SK-N-SH treated with all-trans-retinoic acid at 6 μM for 48 hours (cell line): Measurements from ENCODE around the gene SCAMP5.

Experiments
- ATAC-seq: fragments of 200-7000 bp; cut with Tn5 transposase; 3 replicates; pipeline ENCODE4 v1.9.1; 2020; ENCODE audit warnings: mild to moderate bottlenecking, moderate library complexity
- ARNTL ChIP-seq: fragments of 450-650 bp; formaldehyde crosslinking; IDR thresholded peaks from 2 replicates; pipeline ENCODE4 v1.5.0; 2020; ENCODE audit warnings: low read depth, mild to moderate bottlenecking, moderate library complexity, borderline replicate concordance
- CREB5 ChIP-seq: fragments of 250-450 bp; sonication (Bioruptor Pico); IDR thresholded peaks from 2 replicates; pipeline ENCODE4 v1.5.1; 2020; ENCODE audit warnings: low read depth, mild to moderate bottlenecking, moderate library complexity
- CSDC2 ChIP-seq: fragments of 250-450 bp; sonication (Bioruptor Pico); IDR thresholded peaks from 2 replicates; pipeline ENCODE4 v1.5.0; 2020; ENCODE audit warnings: mild to moderate bottlenecking, moderate library complexity
- CSRNP3 ChIP-seq: fragments of 250-450 bp; sonication (Bioruptor Pico); IDR thresholded peaks from 2 replicates; pipeline ENCODE4 v1.5.1; 2021; ENCODE audit warnings: mild to moderate bottlenecking, moderate library complexity
- ESRRG ChIP-seq: fragments of 250-450 bp; sonication (Bioruptor Pico); IDR thresholded peaks from 2 replicates; pipeline ENCODE4 v1.6.1; 2021; ENCODE audit warnings: mild to moderate bottlenecking
- GLIS3 ChIP-seq: fragments of 250-450 bp; sonication (Bioruptor Pico); IDR thresholded peaks from 2 replicates; pipeline ENCODE4 v1.5.0; 2020; ENCODE audit warnings: mild to moderate bottlenecking, moderate library complexity
- ISL1 ChIP-seq: fragments of 250-450 bp; sonication (Bioruptor Pico); IDR thresholded peaks from 2 replicates; pipeline ENCODE4 v2.1.2; 2022; ENCODE audit warnings: mild to moderate bottlenecking, moderate library complexity
- OSR1 ChIP-seq: fragments of 250-450 bp; sonication (Bioruptor Pico); IDR thresholded peaks from 2 replicates; pipeline ENCODE4 v1.8.0; 2022; ENCODE audit warnings: moderate library complexity, mild to moderate bottlenecking, inconsistent platforms
- POU6F1 ChIP-seq: fragments of 250-450 bp; sonication (Bioruptor Pico); IDR thresholded peaks from 2 replicates; pipeline ENCODE4 v1.8.0; 2021; ENCODE audit warnings: low read depth, mild to moderate bottlenecking, moderate library complexity, borderline replicate concordance
- PPARA ChIP-seq: fragments of 250-450 bp; sonication (Bioruptor Pico); IDR thresholded peaks from 2 replicates; pipeline ENCODE4 v1.5.0; 2020; ENCODE audit warnings: mild to moderate bottlenecking, borderline replicate concordance
- SNAI2 ChIP-seq: fragments of 250-450 bp; sonication (Bioruptor Pico); IDR thresholded peaks from 2 replicates; pipeline ENCODE4 v1.5.0; 2020; ENCODE audit warnings: mild to moderate bottlenecking, moderate library complexity
- TCF4 ChIP-seq: fragments of 250-450 bp; sonication (Bioruptor Pico); IDR thresholded peaks from 2 replicates; pipeline ENCODE4 v1.8.0; 2021; ENCODE audit warnings: mild to moderate bottlenecking, moderate library complexity, borderline replicate concordance
- TSHZ2 ChIP-seq: fragments of 250-450 bp; sonication (Bioruptor Pico); IDR thresholded peaks from 2 replicates; pipeline ENCODE4 v1.5.0; 2020; ENCODE audit warnings: mild to moderate bottlenecking, moderate library complexity
- ZC3H10 ChIP-seq: fragments of 250-450 bp; sonication (Bioruptor Pico); IDR thresholded peaks from 2 replicates; pipeline ENCODE4 v1.5.1; 2021; ENCODE audit warnings: mild to moderate bottlenecking, moderate library complexity
- ZFP3 ChIP-seq: fragments of 250-450 bp; sonication (Bioruptor Pico); IDR thresholded peaks from 2 replicates; pipeline ENCODE4 v1.5.0; 2020; ENCODE audit warnings: mild to moderate bottlenecking, moderate library complexity
- ZFP30 ChIP-seq: fragments of 450-650 bp; formaldehyde crosslinking; IDR thresholded peaks from 2 replicates; pipeline ENCODE4 v1.5.0; 2022; ENCODE audit warnings: mild to moderate bottlenecking, moderate library complexity
- ZNF565 ChIP-seq: fragments of 450-650 bp; formaldehyde crosslinking; conservative IDR thresholded peaks from 2 replicates; pipeline ENCODE4 v1.5.0; 2020; ENCODE audit warnings: low read depth, mild to moderate bottlenecking, moderate library complexity
- ZNF70 ChIP-seq: fragments of 450-650 bp; formaldehyde crosslinking; IDR thresholded peaks from 2 replicates; pipeline ENCODE4 v1.5.0; 2020; ENCODE audit warnings: mild to moderate bottlenecking, moderate library complexity
- ZNF8 ChIP-seq: fragments of 450-650 bp; formaldehyde crosslinking; IDR thresholded peaks from 2 replicates; pipeline ENCODE4 v1.5.0; 2020; ENCODE audit warnings: mild to moderate bottlenecking, moderate library complexity

SCAMP5 gene

GRCh38 chr15:74995182-74995778 is at the start of gene SCAMP5:
TSS of gene SCAMP5 (plus strand) at chr15:74995563. CDS start at chr15:75011840, 16,277 bp downstream.
- ATAC-seq, result peak; percentile 93

GRCh38 chr15:74950078-74950908 is 45.1 kb upstream of the SCAMP5 start:
- peak; percentile 86 for ATAC-seq
- TF ChIP-seq ZFP3 (CRISPR knock-in tag) (no peak), ZNF565 (no peak), ZFP30 (no peak), PPARA (no peak), ESRRG (CRISPR knock-in tag) (no peak), POU6F1 (CRISPR knock-in tag) (no peak), TSHZ2 (no peak), ISL1 (no peak), CSDC2 (no peak), ZC3H10 (CRISPR knock-in tag) (no peak)

More at GRCh38 chr15:74995182-74995778, at the start of gene SCAMP5:
- TF ChIP-seq POU6F1 (CRISPR knock-in tag), result no peak
- TF ChIP-seq TCF4 (CRISPR knock-in tag), result 0 out of 2 replicates have a peak, but pooled peaks have one; percentile 19
- TF ChIP-seq ZFP3 (CRISPR knock-in tag), result peak; percentile 75; the same call in 1 of the 2 replicates
- 0 out of 2 replicates have a peak, but pooled peaks have one; percentile 59 for TF ChIP-seq SNAI2 (CRISPR knock-in tag)
- no peak for TF ChIP-seq PPARA
- no peak for TF ChIP-seq CSDC2
- no peak for TF ChIP-seq CREB5
- no peak for TF ChIP-seq ARNTL (CRISPR knock-in tag)
- no peak for TF ChIP-seq GLIS3 (CRISPR knock-in tag)
- TF ChIP-seq ZNF8 (CRISPR knock-in tag), result no peak
- TF ChIP-seq ESRRG (CRISPR knock-in tag), result no peak
- TF ChIP-seq ZNF70, result peak; percentile 95
- TF ChIP-seq ZC3H10 (CRISPR knock-in tag), result no peak
- 0 out of 2 replicates have a peak, but pooled peaks have one; percentile 34 for TF ChIP-seq TSHZ2
- no peak for TF ChIP-seq OSR1 (CRISPR knock-in tag)
- no peak for TF ChIP-seq ISL1
- TF ChIP-seq CSRNP3, result no peak
- TF ChIP-seq, all 23 proteins: peak for 5
